NCI-H2196 (cell line): ENCODE results near the gene ERICH2.

ENCODE experiments used
- DNase-seq: peaks from one replicate; lab custom pipeline; 2025; ENCODE audit not compliant: unreplicated experiment; lab: John Stamatoyannopoulos, UW

The ERICH2 gene

GRCh38 chr2:170816504-170817092 is 46.4 kb downstream of the ERICH2 start, which contains the start of gene GAD1:
TSS of gene GAD1 (plus strand) at chr2:170816887. CDS start at chr2:170818592, 1,705 bp downstream.
- DNase-seq: peak; percentile 82

GRCh38 chr2:170817093-170818035 is 47.2 kb downstream of the ERICH2 start:
- DNase-seq: peak; percentile 38

- DNase-seq: peak; percentile 22
Measured at GRCh38 chr2:170818036-170818751, 48.0 kb downstream of the ERICH2 start.

GRCh38 chr2:170818752-170819470 is 48.7 kb downstream of the ERICH2 start:
- DNase-seq: no peak

- DNase-seq: no peak
Measured at GRCh38 chr2:170819680-170820664, 49.8 kb downstream of the ERICH2 start.

- no peak for DNase-seq
Measured at GRCh38 chr2:170820757-170821530, 50.8 kb downstream of the ERICH2 start.

- no peak for DNase-seq
Measured at GRCh38 chr2:170821531-170822289, 51.5 kb downstream of the ERICH2 start.

GRCh38 chr2:170822290-170823087 is 52.3 kb downstream of the ERICH2 start:
- DNase-seq: no peak

GRCh38 chr2:170823088-170823897 is 53.1 kb downstream of the ERICH2 start:
- DNase-seq: no peak

- no peak for DNase-seq
Measured at GRCh38 chr2:170823898-170824215, 53.7 kb downstream of the ERICH2 start.

GRCh38 chr2:170824526-170825015 is 54.4 kb downstream of the ERICH2 start:
- no peak for DNase-seq

- DNase-seq: no peak
Measured at GRCh38 chr2:170827841-170828532, 57.8 kb downstream of the ERICH2 start.

- no peak for DNase-seq
Measured at GRCh38 chr2:170828533-170828916, 58.3 kb downstream of the ERICH2 start.

GRCh38 chr2:170829036-170829435 is 58.9 kb downstream of the ERICH2 start:
- no peak for DNase-seq

- DNase-seq: no peak
Measured at GRCh38 chr2:170830166-170830565, 60.0 kb downstream of the ERICH2 start.

GRCh38 chr2:170831115-170831514 is 60.9 kb downstream of the ERICH2 start:
- no peak for DNase-seq
